Measurements from ENCODE around the gene TPCN1. TPM values are rescaled to one million over a fixed set of nuclear protein-coding genes. Genes with fewer than 3 reads are reported as not detected.

TPCN1 gene
- total RNA-seq, 1 donor from 2014 or later, result 39.5 TPM

GRCh38 chr12:113284751-113285150 is 63.5 kb downstream of the TPCN1 start:
- H3K27ac ChIP-seq, result no peak overlapping the region
- H3K4me3 ChIP-seq, result no peak overlapping the region
- no peak for DNase-seq (ENCODE audit: extremely low spot score in 2 of 2)
- intact Hi-C loops (cut with DNase I), result no loop called here
- no peaks in the 10 kb centered on the region for H3K27me3 ChIP-seq
- TF ChIP-seq POLR2A (IDR thresholded peaks at IDR 0.05) (no peak), POLR2AphosphoS5 (IDR thresholded peaks at IDR 0.05; ENCODE audit: insufficient read depth in 1 of 2, low read depth in 1 of 2) (no peak)
- TF ChIP-seq, protein P1, sequence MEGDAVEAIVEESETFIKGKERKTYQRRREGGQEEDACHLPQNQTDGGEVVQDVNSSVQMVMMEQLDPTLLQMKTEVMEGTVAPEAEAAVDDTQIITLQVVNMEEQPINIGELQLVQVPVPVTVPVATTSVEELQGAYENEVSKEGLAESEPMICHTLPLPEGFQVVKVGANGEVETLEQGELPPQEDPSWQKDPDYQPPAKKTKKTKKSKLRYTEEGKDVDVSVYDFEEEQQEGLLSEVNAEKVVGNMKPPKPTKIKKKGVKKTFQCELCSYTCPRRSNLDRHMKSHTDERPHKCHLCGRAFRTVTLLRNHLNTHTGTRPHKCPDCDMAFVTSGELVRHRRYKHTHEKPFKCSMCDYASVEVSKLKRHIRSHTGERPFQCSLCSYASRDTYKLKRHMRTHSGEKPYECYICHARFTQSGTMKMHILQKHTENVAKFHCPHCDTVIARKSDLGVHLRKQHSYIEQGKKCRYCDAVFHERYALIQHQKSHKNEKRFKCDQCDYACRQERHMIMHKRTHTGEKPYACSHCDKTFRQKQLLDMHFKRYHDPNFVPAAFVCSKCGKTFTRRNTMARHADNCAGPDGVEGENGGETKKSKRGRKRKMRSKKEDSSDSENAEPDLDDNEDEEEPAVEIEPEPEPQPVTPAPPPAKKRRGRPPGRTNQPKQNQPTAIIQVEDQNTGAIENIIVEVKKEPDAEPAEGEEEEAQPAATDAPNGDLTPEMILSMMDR (IDR thresholded peaks at IDR 0.05), result no peak
- H3K9me3 ChIP-seq, result no peaks in the 10 kb centered on the region
- H3K36me3 ChIP-seq, result peaks cover 9 to 53% of the 10 kb centered on the region in 2 donors
- H3K4me1 ChIP-seq, result no peaks in the 10 kb centered on the region

DNA sequence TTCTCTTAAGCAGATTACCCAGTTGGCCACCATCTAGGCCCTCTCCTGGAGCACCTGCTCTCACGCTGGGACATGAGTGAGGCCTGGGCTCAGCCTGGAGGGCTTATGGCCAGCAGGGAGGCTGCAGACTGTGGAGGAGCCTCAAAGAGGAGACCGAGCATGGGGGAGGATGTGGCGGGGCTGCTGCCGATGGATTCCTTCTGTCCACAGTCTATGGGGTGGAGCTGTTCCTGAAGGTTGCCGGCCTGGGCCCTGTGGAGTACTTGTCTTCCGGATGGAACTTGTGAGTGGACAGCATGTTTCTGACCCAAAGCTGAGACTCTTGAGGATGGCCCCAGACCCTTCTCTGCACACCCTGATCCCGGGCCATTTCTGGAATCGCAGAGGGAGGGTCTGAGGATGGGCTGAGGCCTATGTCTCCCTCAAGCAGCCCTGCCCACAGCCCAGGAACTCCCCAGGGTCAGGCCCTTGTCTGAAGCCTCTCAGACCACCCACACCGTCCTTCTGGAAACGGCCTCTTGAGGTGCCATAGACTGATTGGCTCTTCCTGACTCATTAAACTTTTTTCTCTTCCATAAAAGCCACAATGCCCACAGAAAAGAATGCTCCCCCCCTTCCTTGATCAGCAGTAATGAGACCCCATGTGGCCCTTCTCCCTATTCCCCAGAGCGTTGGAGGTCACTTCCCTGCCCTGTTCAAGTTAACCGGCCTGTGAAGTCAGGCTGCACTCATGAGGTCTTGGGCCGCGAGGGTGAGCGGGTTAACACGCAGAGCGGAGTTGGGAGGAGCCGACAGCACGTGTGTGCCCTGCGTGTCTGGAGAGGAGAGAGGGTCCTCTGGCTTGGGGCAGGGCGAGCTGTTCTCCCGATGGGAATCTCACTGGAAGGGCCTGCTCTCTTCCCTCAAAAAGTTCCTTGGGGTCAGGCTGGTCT is 64.7 kb downstream of the TPCN1 start:
- peaks cover 0 to 62% of the 10 kb centered on the region in 2 donors for H3K36me3 ChIP-seq
- H3K4me1 ChIP-seq, result no peaks in the 10 kb centered on the region
- no peak overlapping the region for H3K27ac ChIP-seq
- no peaks in the 10 kb centered on the region for H3K27me3 ChIP-seq
- intact Hi-C loops (cut with DNase I), result no loop called here
- H3K9me3 ChIP-seq, result no peaks in the 10 kb centered on the region
- no peak overlapping the region for H3K4me3 ChIP-seq
- no peak for DNase-seq (ENCODE audit: extremely low spot score in 2 of 2)
- TF ChIP-seq POLR2A (IDR thresholded peaks at IDR 0.05) (no peak), POLR2AphosphoS5 (IDR thresholded peaks at IDR 0.05; ENCODE audit: insufficient read depth in 1 of 2, low read depth in 1 of 2) (no peak)
- TF ChIP-seq, protein P1 (IDR thresholded peaks at IDR 0.05), result no peak

GRCh38 chr12:113286712-113287111 is 65.4 kb downstream of the TPCN1 start:
- TF ChIP-seq, protein P1 (IDR thresholded peaks at IDR 0.05), result no peak
- no peak for TF ChIP-seq POLR2AphosphoS5 (IDR thresholded peaks at IDR 0.05; ENCODE audit: insufficient read depth in 1 of 2, low read depth in 1 of 2)
- TF ChIP-seq POLR2A (IDR thresholded peaks at IDR 0.05), result no peak
- H3K4me3 ChIP-seq, result no peak overlapping the region
- intact Hi-C loops (cut with DNase I), result no loop called here
- H3K27ac ChIP-seq, result no peak overlapping the region
- H3K27me3 ChIP-seq, result no peaks in the 10 kb centered on the region
- H3K4me1 ChIP-seq, result no peaks in the 10 kb centered on the region
- peaks cover 0 to 62% of the 10 kb centered on the region in 2 donors for H3K36me3 ChIP-seq
- no peak for DNase-seq (ENCODE audit: extremely low spot score in 2 of 2)
- no peaks in the 10 kb centered on the region for H3K9me3 ChIP-seq

DNA sequence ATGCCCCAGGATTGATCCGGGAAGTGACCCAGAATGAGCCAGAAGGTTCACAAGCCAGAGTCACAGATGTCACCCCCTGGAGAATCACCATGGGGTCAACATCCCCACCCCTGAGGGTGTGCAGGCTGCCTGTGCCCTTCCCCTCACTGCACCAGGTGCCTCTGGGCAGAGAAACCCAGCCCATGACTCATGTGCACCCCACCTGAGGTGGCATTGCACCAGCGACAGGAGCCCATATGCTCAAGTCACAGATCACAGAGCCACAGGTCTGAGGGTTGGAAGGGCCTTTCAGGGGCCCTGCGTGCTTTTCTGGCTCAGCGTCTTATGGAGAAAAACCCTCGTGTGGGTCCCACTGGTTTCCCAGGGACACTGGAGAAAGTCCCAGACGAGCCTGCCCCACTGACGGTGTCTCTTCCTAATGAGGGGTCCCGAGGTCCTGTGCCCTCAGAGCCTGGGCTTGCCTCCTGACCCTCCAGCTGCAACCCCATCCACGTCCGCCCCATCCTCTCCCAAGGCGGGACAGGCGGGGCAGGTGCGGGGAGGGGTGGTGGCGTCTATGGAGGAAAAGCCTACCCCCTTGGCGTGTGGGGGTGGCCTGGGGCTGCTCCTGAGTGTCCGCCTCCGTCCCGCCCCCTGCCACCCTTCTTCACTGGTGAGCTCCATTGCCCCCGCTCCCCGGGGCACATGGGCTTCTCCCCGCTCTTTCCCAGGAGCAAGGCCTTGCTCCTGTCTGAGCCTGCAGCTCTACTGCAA is 66.1 kb downstream of the TPCN1 start:
- TF ChIP-seq, protein P1 (IDR thresholded peaks at IDR 0.05), result no peak
- TF ChIP-seq POLR2AphosphoS5 (IDR thresholded peaks at IDR 0.05; ENCODE audit: insufficient read depth in 1 of 2, low read depth in 1 of 2) (no peak), POLR2A (IDR thresholded peaks at IDR 0.05) (no peak)
- peaks cover 0 to 68% of the 10 kb centered on the region in 2 donors for H3K36me3 ChIP-seq
- no peak overlapping the region for H3K27ac ChIP-seq
- no peak for DNase-seq (ENCODE audit: extremely low spot score in 2 of 2)
- H3K9me3 ChIP-seq, result no peaks in the 10 kb centered on the region
- H3K4me3 ChIP-seq, result no peak overlapping the region
- H3K4me1 ChIP-seq, result no peaks in the 10 kb centered on the region
- no peaks in the 10 kb centered on the region for H3K27me3 ChIP-seq
- intact Hi-C loops (cut with DNase I), result no loop called here
